Breast epithelium (tissue), 3 donors: ENCODE data around the gene SNIP1.

ENCODE experiments used
- CTCF ChIP-seq, 3 donors: fragments of 450-650 bp; IDR thresholded peaks; one replicate each; pipeline ENCODE4 v1.5.1; 2016 to 2017; ENCODE audit warnings: antibody characterized with exemption in 3 of 3, mild to moderate bottlenecking in 3 of 3, moderate library complexity in 3 of 3
- POLR2A ChIP-seq: fragments of 450-650 bp; IDR thresholded peaks from one replicate; pipeline ENCODE4 v1.6.1; 2016; ENCODE audit warnings: antibody characterized with exemption, mild to moderate bottlenecking, moderate library complexity
- POLR2AphosphoS5 ChIP-seq, 3 donors: sonication (generic); formaldehyde crosslinking; IDR thresholded peaks; one replicate each; pipeline ENCODE4 v1.6.1; 2017; ENCODE audit warnings: antibody characterized with exemption in 3 of 3

- no peak for TF ChIP-seq CTCF (IDR thresholded peaks at IDR 0.05)
- no peak for TF ChIP-seq POLR2A
- TF ChIP-seq POLR2AphosphoS5 (IDR thresholded peaks at IDR 0.05) = no peak
Observed at GRCh38 chr1:37495875-37496274, 58.2 kb downstream of the SNIP1 start.
